HG03095 (cell line): ENCODE data around the gene LRRC63.
"Not testable (repeated sequence)": the region's sequence is repeated elsewhere in the genome, so short reads cannot be mapped to it uniquely, and the experiment has no call there.

Source experiments
- ATAC-seq: cut with Tn5 transposase; IDR thresholded peaks from one replicate; pipeline ENCODE4 v1.9.1; 2021; ENCODE audit warnings: moderate library complexity; ENCODE audit not compliant: unreplicated experiment

LRRC63 gene, protein sequence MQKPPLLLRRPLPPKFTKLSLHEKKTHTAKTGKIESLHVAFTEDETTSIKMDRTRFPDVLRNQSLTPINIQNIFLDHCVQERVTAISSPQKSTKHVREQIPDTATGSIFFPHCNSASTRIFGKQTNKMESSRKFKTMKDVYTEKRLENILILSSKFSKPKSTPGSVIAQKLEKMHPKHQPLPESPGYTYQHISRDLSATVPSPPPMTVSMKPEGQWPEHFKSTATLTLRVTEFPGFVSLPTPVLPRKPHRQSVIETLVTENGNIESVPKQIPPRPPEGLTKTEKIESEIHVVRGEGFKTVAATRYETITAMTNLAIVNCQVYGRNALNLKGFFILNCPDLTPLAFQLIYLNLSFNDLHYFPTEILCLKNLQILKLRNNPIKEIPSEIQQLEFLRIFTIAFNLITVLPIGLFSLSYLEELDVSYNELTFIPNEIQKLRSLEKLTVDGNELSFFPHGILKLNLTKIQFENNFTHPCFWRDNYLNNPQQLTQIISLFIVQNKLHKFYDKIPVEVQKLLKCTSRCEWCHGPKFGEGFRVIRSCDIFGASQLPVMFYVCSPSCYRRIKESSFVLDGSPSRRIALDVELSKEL

GRCh38 chr13:46211483-46212351, at the start of gene LRRC63:
Gene LRRC63, plus strand, starts transcription at chr13:46211928. Its CDS starts 1,107 bp downstream, at chr13:46213035.
- peak; percentile 91 for ATAC-seq

GRCh38 chr13:46162741-46163140, 49.0 kb upstream of the LRRC63 start:
- ATAC-seq, result not testable (repeated sequence)

DNA sequence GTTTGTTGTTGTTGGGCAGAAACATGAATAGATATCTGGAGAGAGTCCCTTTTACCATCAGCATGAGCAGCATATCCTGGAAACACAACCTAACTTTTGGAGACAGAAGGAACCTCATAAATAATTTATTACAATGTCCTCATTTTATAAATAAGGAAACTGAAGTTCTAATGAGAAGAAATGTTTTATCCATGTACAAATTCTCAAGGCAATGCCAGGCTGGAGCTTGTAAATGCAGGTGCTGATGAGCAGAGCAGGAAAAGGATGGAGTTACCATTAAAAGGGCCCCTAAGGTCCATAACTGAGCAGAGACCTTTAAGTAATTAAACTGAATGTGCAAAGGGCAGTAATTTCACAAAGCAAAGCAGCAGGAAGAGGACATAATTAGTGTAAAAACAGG, 47.1 kb upstream of the LRRC63 start:
- ATAC-seq, result no peak

GRCh38 chr13:46165485-46166223, 46.1 kb upstream of the LRRC63 start:
- peak; percentile 37 for ATAC-seq

DNA sequence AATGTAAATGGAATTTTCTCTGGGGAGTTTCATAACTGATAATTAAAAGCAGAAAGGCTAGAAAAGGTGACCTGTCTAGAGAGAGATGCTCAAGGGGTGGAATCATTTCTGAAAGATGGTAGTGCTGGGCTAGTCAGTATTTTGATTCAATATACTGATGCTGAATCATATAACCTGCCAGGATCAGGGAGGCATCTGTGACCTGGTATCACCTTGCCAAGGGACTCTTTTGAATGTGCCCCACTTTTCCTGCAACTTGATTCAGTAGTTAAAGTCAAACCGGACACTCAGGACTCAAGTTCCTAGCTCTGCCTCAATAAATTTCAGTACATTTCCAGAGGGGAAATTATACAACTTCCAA, 45.5 kb upstream of the LRRC63 start:
- no peak for ATAC-seq

- ATAC-seq, result no peak
These were observed 44.6 kb upstream of the LRRC63 start for GRCh38 chr13:46166947-46167610.

GRCh38 chr13:46168341-46168740, 43.4 kb upstream of the LRRC63 start:
- peak; percentile 29 for ATAC-seq

DNA sequence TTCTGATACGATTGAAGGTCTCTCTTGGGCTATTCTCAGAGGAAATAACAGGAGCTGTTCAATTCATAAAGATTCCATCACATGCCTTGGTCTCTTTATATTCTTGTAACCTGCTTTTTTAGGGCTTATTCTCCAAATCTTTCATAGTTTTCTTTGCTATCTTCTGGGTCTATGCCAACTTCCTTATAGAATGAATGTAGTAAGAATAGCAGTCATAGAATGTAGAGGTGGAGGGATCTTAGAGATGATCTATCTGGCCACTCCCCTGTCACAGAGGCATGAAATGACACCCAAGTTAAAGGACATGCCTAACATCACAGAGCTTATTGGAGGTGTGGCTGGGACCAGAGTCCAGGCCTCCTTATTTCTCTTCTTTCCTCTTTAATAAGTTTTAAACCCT, 42.9 kb upstream of the LRRC63 start:
- ATAC-seq, result no peak

DNA sequence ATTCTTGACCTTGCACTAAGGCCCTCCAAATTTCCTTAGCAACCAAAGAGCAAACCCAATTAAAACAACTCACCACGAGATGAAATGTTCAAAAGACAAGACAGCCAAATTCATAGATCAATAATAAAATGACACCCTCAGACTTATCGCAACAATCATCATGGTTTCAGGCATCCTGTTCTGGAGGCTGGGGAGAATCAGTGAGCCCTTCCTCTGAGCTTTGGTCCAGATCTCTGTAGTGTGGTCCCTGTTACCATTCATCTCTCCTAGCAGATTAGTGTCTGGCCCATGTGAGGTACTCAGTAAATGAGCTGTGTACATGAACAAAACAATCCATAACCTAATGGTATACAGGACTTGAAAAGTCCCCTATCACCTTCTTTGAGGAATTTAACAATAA, 42.0 kb upstream of the LRRC63 start:
- no peak for ATAC-seq

GRCh38 chr13:46170268-46170667, 41.5 kb upstream of the LRRC63 start:
- ATAC-seq, result no peak

DNA sequence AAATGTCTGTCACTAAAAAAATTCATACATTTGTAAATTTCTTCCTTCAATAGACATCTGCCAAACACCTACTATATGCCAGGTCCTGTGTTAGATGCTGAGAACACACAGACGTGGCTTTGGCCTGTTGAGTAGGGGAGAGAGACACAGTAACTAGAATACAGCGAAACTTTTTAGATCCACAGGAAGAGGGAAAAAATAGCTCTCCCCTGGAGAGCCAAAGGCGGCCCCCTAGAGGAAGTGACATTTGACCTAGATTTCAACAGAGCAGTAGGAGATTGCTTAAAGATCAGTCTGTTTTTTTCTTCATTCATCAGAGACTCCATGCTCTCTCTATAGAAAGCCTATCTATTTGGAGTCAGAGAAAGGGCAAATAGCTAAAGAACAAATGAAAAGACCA, 41.0 kb upstream of the LRRC63 start:
- ATAC-seq, result no peak

GRCh38 chr13:46171217-46171616, 40.5 kb upstream of the LRRC63 start:
- no peak for ATAC-seq

- no peak for ATAC-seq
These were observed 40.0 kb upstream of the LRRC63 start for GRCh38 chr13:46171739-46172138.

DNA sequence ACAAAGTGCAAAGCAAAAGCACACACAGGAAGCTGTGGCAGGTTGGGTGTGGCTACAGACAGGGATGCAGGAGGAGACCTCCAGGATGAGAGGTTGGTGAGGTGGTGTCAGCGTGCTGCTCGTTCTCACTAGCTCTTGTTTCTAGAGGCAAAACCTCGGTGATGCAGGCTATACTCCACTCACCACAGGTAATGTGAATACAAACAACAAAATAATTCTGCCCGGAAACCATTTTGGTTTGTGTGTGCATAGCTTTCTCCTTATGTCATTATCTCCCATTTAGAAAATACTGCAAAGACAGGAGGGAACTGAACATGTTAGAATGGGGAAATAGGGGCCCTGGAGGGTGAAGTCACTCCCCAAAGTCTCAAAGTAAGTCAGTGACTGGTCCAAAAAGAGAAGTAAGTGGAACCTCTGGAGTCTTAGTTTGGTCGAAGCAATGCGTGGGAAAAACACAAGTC, 39.2 kb upstream of the LRRC63 start:
- ATAC-seq, result no peak

GRCh38 chr13:46173656-46174055, 38.1 kb upstream of the LRRC63 start:
- peak; percentile 24 for ATAC-seq

- peak; percentile 37 for ATAC-seq
These were observed 35.0 kb upstream of the LRRC63 start for GRCh38 chr13:46176756-46177155.

DNA sequence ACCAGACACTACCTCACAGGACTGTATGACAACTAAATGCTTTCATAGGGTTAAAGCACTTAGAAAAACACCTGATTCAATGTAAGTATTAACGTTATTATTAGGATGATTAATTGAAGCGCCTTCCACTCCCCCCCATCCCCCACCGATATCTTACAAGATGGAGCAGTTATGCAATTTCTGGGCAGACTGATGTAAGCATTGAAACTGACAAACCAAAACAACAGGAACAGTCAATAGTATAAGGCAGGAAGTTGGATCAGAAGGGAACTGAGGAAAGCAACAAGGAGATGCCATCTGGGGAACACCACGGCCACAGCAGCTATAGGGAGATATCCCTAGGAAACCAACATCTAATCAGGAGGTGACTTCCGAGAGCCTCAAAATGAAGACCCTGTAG, 33.6 kb upstream of the LRRC63 start:
- ATAC-seq, result no peak

DNA sequence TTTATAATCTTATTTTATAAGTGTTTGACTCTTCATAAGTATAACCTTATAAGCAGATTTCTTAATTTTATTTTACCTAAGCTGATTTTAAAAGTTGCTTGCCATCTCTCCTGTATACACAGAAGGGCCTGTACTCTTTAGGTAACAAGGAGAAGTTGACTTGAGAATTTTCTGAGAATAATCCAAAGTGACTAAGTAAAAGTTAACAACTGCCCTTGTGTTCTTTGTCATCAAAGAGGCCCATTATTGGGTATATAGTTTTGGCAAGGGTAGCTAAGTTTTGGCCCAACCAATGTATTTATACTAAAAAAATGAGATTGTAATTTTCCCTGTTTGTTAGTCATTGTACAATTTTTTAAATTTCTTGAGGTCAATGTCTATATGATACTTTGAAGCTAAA, 32.9 kb upstream of the LRRC63 start:
- ATAC-seq, result no peak

DNA sequence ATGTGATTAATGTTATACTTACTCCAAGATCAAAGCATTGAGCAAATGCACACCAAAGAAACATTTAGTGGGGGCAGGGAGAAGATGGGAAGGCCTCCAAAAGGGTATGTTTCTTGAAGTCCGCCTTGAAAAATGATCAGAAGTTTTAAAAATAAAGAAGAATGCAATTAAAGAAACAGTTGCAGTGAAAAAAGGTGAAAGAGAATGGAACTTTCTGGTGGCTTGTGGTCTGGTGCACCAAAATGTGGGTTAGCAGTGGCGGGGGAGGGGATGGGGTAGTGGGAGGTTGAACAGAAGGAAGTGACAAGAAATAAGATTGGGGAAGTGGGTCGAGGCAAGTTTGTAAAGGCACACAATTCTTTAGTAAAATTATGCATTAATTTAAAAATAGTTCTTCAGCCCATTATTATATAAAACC, 32.2 kb upstream of the LRRC63 start:
- ATAC-seq, result no peak
